Measurements from ENCODE around the gene BICD2. TPM values are rescaled to one million over a fixed set of nuclear protein-coding genes. Genes with fewer than 3 reads are reported as not detected.

Gene BICD2
- total RNA-seq, 1 donor from 2014 or later = 44.0 TPM

DNA sequence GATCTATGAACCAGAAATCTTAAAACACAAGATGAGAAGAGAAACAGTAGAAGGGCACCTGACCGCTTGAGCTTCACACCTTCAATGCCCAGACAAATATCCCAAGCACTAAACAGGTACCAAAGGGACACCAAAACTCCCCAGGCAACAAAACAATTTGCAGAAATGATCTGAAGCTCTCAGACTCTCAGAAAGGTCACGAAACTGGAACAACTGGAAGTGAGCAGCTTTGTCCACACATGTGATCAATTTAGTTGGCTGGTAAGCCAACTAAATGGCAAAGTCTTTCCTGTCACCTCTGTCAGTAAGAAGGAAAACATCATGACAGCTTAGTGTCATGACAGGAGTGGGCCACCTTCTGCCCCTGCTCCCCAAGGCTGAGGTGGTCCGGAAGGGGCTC lies 98.8 kb downstream of the BICD2 start:
- TF ChIP-seq CTCF (IDR thresholded peaks at IDR 0.05; ENCODE audit: insufficient read depth, low read length, poor library complexity, severe bottlenecking) = no peak
- peaks cover 3% of the 10 kb centered on the region for H3K36me3 ChIP-seq (ENCODE audit: control insufficient read depth, insufficient read depth, low read length)

DNA sequence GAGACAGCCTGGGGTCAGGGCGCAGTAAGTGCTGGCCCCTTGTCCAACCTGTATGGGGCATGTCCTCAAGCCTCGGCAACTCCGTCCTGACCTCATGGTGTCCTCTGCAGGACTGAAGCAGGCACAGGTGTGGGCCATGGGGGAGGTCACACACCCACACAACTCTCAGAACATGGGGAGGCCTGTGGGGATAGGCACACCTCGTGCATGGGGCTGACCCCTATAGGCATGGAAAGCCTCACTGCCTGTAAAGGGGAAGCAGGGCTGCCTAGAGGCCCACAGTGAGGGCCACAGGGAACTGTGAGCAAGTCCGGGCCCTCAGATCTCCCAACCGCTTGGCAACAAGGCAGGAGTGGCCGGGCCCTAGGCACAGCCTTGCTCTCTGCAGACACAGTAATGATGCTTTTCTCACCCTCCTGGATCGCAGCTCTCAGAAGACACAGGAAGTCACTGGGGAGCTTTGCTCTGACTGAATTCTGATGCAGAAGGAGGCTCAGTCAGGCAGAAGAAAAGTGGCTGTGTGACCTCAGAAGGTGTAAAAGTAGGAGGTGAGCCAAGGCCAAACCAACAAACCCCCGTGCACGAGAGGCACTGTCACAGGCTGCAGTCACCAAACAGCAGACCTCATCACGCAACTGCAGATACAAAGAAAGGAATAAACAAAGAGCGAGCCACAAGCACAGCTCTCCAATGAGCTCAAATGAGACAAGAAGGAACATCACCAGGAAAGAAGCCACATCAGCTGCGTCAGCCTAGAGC lies 100.1 kb downstream of the BICD2 start:
- peaks cover 3% of the 10 kb centered on the region for H3K36me3 ChIP-seq (ENCODE audit: control insufficient read depth, insufficient read depth, low read length)
- no peaks in the 10 kb centered on the region for H3K27me3 ChIP-seq (ENCODE audit: control insufficient read depth, insufficient read depth, low read length)
- no peak for TF ChIP-seq CTCF (IDR thresholded peaks at IDR 0.05; ENCODE audit: insufficient read depth, low read length, poor library complexity, severe bottlenecking)
- H3K4me3 ChIP-seq (ENCODE audit: low read depth, low read length) = no peak overlapping the region
- no peak for DNase-seq (ENCODE audit: low read depth)

More for the DNA sequence above, 98.8 kb downstream of the BICD2 start:
- no peak for DNase-seq (ENCODE audit: low read depth)
- Histone ChIP-seq H3K4me3 (ENCODE audit: low read depth, low read length) (no peak overlapping the region), H3K27me3 (ENCODE audit: control insufficient read depth, insufficient read depth, low read length) (no peaks in the 10 kb centered on the region)

- TF ChIP-seq CTCF (IDR thresholded peaks at IDR 0.05; ENCODE audit: insufficient read depth, low read length, poor library complexity, severe bottlenecking) = no peak
- H3K4me3 ChIP-seq (ENCODE audit: low read depth, low read length) = no peak overlapping the region
- DNase-seq (ENCODE audit: low read depth) = no peak
- H3K27me3 ChIP-seq (ENCODE audit: control insufficient read depth, insufficient read depth, low read length) = no peaks in the 10 kb centered on the region
- H3K36me3 ChIP-seq (ENCODE audit: control insufficient read depth, insufficient read depth, low read length) = peaks cover 3% of the 10 kb centered on the region
Measured at GRCh38 chr9:92663951-92664350, 100.7 kb downstream of the BICD2 start.

- Histone ChIP-seq H3K27me3 (ENCODE audit: control insufficient read depth, insufficient read depth, low read length) (no peaks in the 10 kb centered on the region), H3K36me3 (ENCODE audit: control insufficient read depth, insufficient read depth, low read length) (peaks cover 3% of the 10 kb centered on the region), H3K4me3 (ENCODE audit: low read depth, low read length) (no peak overlapping the region)
- no peak for TF ChIP-seq CTCF (IDR thresholded peaks at IDR 0.05; ENCODE audit: insufficient read depth, low read length, poor library complexity, severe bottlenecking)
- DNase-seq (ENCODE audit: low read depth) = no peak
Measured at GRCh38 chr9:92663126-92663525, 101.5 kb downstream of the BICD2 start.

GRCh38 chr9:92661743-92662142 lies 102.9 kb downstream of the BICD2 start:
- no peaks in the 10 kb centered on the region for H3K27me3 ChIP-seq (ENCODE audit: control insufficient read depth, insufficient read depth, low read length)
- no peak for DNase-seq (ENCODE audit: low read depth)
- TF ChIP-seq CTCF (IDR thresholded peaks at IDR 0.05; ENCODE audit: insufficient read depth, low read length, poor library complexity, severe bottlenecking) = no peak
- peaks cover 4% of the 10 kb centered on the region for H3K36me3 ChIP-seq (ENCODE audit: control insufficient read depth, insufficient read depth, low read length)
- H3K4me3 ChIP-seq (ENCODE audit: low read depth, low read length) = no peak overlapping the region

Other genes with a start within 250 kb of the BICD2 start
- not detected in 2 replicates for gene ECM2, start 228.8 kb downstream of the BICD2 start, total RNA-seq
- gene IPPK, start 94.7 kb downstream of the BICD2 start, total RNA-seq = 8.5 and 14.4 TPM in 2 replicates
- 9.1 and 10.2 TPM in 2 replicates for gene ZNF484, start 113.2 kb upstream of the BICD2 start, total RNA-seq
- gene FGD3, start 182.7 kb upstream of the BICD2 start, total RNA-seq = 0.41 and 0.46 TPM in 2 replicates